Sigmoid colon (tissue), 4 donors: ENCODE data around the gene CCDC187.

Experiments
- POLR2A ChIP-seq, 2 donors: fragments of 450-650 bp; IDR thresholded peaks; one replicate each; pipeline ENCODE4 v1.6.1; 2016; ENCODE audit warnings: antibody characterized with exemption in 2 of 2, mild to moderate bottlenecking in 2 of 2, moderate library complexity in 2 of 2
- POLR2AphosphoS5 ChIP-seq, 4 donors: sonication (generic); formaldehyde crosslinking; IDR thresholded peaks; one replicate each; pipeline ENCODE4 v1.6.1; 2017; ENCODE audit warnings: antibody characterized with exemption in 4 of 4
- TF ChIP-seq, protein P1 (sequence below), 4 experiments: fragments of 450-650 bp in 3 of 4; fragments of 200-600 bp in 1 of 4; IDR thresholded peaks; one replicate each; pipeline ENCODE4 v1.5.1; 2016 to 2019; ENCODE audit warnings: antibody characterized with exemption in 4 of 4, mild to moderate bottlenecking in 3 of 4, moderate library complexity in 2 of 4

- TF ChIP-seq, protein P1, sequence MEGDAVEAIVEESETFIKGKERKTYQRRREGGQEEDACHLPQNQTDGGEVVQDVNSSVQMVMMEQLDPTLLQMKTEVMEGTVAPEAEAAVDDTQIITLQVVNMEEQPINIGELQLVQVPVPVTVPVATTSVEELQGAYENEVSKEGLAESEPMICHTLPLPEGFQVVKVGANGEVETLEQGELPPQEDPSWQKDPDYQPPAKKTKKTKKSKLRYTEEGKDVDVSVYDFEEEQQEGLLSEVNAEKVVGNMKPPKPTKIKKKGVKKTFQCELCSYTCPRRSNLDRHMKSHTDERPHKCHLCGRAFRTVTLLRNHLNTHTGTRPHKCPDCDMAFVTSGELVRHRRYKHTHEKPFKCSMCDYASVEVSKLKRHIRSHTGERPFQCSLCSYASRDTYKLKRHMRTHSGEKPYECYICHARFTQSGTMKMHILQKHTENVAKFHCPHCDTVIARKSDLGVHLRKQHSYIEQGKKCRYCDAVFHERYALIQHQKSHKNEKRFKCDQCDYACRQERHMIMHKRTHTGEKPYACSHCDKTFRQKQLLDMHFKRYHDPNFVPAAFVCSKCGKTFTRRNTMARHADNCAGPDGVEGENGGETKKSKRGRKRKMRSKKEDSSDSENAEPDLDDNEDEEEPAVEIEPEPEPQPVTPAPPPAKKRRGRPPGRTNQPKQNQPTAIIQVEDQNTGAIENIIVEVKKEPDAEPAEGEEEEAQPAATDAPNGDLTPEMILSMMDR (IDR thresholded peaks at IDR 0.05) = no peak
- TF ChIP-seq POLR2AphosphoS5 (IDR thresholded peaks at IDR 0.05) = no peak
- TF ChIP-seq POLR2A (IDR thresholded peaks at IDR 0.05) = no peak
Measured at GRCh38 chr9:136250676-136251075, 53.2 kb downstream of the CCDC187 start.
